Transverse colon (tissue), 4 donors: ENCODE data around the gene LRPAP1. TPM values are rescaled to one million over a fixed set of nuclear protein-coding genes. Genes with fewer than 3 reads are reported as not detected.

Experiments
- DNase-seq: peaks from one replicate; pipeline ENCODE4 v3.0.0-alpha.2; 2019
- H3K27ac ChIP-seq, 4 donors: fragments of 200-600 bp; sonication (generic); 2 replicates each; pipeline ENCODE4 v1.5.1; 2016 to 2018; ENCODE audit warnings: inconsistent platforms in 4 of 4
- H3K27me3 ChIP-seq: fragments of 200-600 bp; sonication (generic); 2 replicates; pipeline ENCODE4 v1.5.1; 2017; ENCODE audit warnings: inconsistent platforms
- H3K36me3 ChIP-seq, 4 donors: fragments of 200-600 bp; sonication (generic); 2 replicates each; pipeline ENCODE4 v1.5.1; 2017 to 2019; ENCODE audit warnings: inconsistent platforms in 4 of 4
- H3K4me1 ChIP-seq, 4 donors: fragments of 200-600 bp; sonication (generic); 2 replicates each; pipeline ENCODE4 v1.5.1; 2017 to 2020; ENCODE audit warnings: inconsistent platforms in 4 of 4
- H3K4me3 ChIP-seq, 4 donors: fragments of 200-600 bp; sonication (generic); 1 replicate in 1 of 4; 2 replicates in 3 of 4; pipeline versions ENCODE4 v1.5.1 to v1.6.1; 2017 to 2019; ENCODE audit warnings: inconsistent platforms in 4 of 4
- H3K9me3 ChIP-seq, 2 donors: fragments of 200-600 bp; sonication (generic); 2 replicates each; pipeline ENCODE4 v1.5.1; 2017 to 2019; ENCODE audit warnings: inconsistent platforms in 2 of 2
- CTCF ChIP-seq, 5 experiments: fragments of 200-600 bp in 3 of 5; fragments of 450-650 bp in 2 of 5; sonication (generic) in 3 of 5; IDR thresholded peaks; 1 replicate in 2 of 5; 2 replicates in 3 of 5; pipeline ENCODE4 v1.5.1; 2016 to 2017; ENCODE audit warnings: antibody characterized with exemption in 5 of 5, inconsistent platforms in 3 of 5, mild to moderate bottlenecking in 2 of 5, moderate library complexity in 1 of 5
- EP300 ChIP-seq: sonication (generic); formaldehyde crosslinking; IDR thresholded peaks from one replicate; pipeline ENCODE4 v1.6.1; 2017; ENCODE audit warnings: antibody characterized with exemption, low read depth
- POLR2A ChIP-seq: fragments of 450-650 bp; IDR thresholded peaks from one replicate; pipeline ENCODE4 v1.6.1; 2016; ENCODE audit warnings: antibody characterized with exemption, mild to moderate bottlenecking, moderate library complexity
- POLR2AphosphoS5 ChIP-seq, 3 donors: sonication (generic); formaldehyde crosslinking; IDR thresholded peaks; one replicate each; pipeline ENCODE4 v1.6.1; 2016; ENCODE audit warnings: antibody characterized with exemption in 3 of 3
- WGBS, 2 donors: methylation state at CpG; one replicate each; pipeline ENCODE4 v1.1.5; 2018; ENCODE audit warnings: low coverage in 1 of 2; 5-methylcytosine and 5-hydroxymethylcytosine counted together
- in situ Hi-C, 4 donors: fragments of 200-750 bp; cut with MboI; loops; one replicate each; pipeline versions ENCODE4 v1.15.0 to v1.15.1; 2017; ENCODE audit warnings: low sequenced_read_pairs in 3 of 4, low pct_ligation_motif_present in 1 of 4, low pct_unique_long_range_greater_than_20kb in 1 of 4
- intact Hi-C: fragments of 100-400 bp; cut with DNase I; formaldehyde crosslinking; loops from one replicate; pipeline ENCODE4 v1.15.1; 2023; ENCODE audit warnings: low total_unique reads
- total RNA-seq, 4 donors: library from RNA; depleted of rRNA; stranded (reverse); fragments of >200 nt; gene quantifications; one replicate each; pipeline ENCODE4 v1.1.0, GENCODE V29; 2016

Gene LRPAP1
- total RNA-seq, 4 donors from 2014 or later = 98.6 to 140 (median 115) TPM

GRCh38 chr4:3510481-3510880 is 21.7 kb downstream of the LRPAP1 start:
- no peak for TF ChIP-seq EP300
- no peak for TF ChIP-seq CTCF (IDR thresholded peaks at IDR 0.05)
- no peak for TF ChIP-seq POLR2A
- TF ChIP-seq POLR2AphosphoS5 (IDR thresholded peaks at IDR 0.05) = no peak
- H3K27me3 ChIP-seq = no peaks in the 10 kb centered on the region
- H3K4me3 ChIP-seq = no peak overlapping the region
- in situ Hi-C loops = no loop called here
- H3K36me3 ChIP-seq = peaks cover 0 to 68% (median 28%) of the 10 kb centered on the region in 4 donors
- no peaks in the 10 kb centered on the region for H3K4me1 ChIP-seq
- no peaks in the 10 kb centered on the region for H3K9me3 ChIP-seq
- intact Hi-C loops = no loop called here
- DNase-seq = no peak
- 96 to 98% methylated on average over 11 to 16 of the region's 16 CpGs for WGBS, 2 donors
- no peak overlapping the region for H3K27ac ChIP-seq

- H3K9me3 ChIP-seq = no peaks in the 10 kb centered on the region
- intact Hi-C loops (no loop called here), in situ Hi-C loops (no loop called here)
- no peaks in the 10 kb centered on the region for H3K27me3 ChIP-seq
- peaks cover 0 to 51% (median 24%) of the 10 kb centered on the region in 4 donors for H3K36me3 ChIP-seq
- 90% methylated on average over 10 of the region's 10 CpGs; no CpG with 5 or more reads in 1 of the 2 donors for WGBS, 2 donors
- H3K4me3 ChIP-seq = no peak overlapping the region
- H3K4me1 ChIP-seq = no peaks in the 10 kb centered on the region
- TF ChIP-seq POLR2AphosphoS5 (IDR thresholded peaks at IDR 0.05) (no peak), CTCF (IDR thresholded peaks at IDR 0.05) (no peak), POLR2A (no peak), EP300 (no peak)
- H3K27ac ChIP-seq = no peak overlapping the region
- DNase-seq = no peak
Observed at GRCh38 chr4:3508542-3508941, 23.7 kb downstream of the LRPAP1 start.

- no peaks in the 10 kb centered on the region for H3K27me3 ChIP-seq
- in situ Hi-C loops (no loop called here), intact Hi-C loops (no loop called here)
- no peaks in the 10 kb centered on the region for H3K4me1 ChIP-seq
- H3K9me3 ChIP-seq = no peaks in the 10 kb centered on the region
- TF ChIP-seq POLR2A (no peak), EP300 (no peak), POLR2AphosphoS5 (IDR thresholded peaks at IDR 0.05) (no peak), CTCF (IDR thresholded peaks at IDR 0.05) (no peak)
- WGBS, 2 donors = 91% methylated on average over 16 of the region's 16 CpGs; no CpG with 5 or more reads in 1 of the 2 donors
- H3K36me3 ChIP-seq = peaks cover 0 to 28% (median 14%) of the 10 kb centered on the region in 4 donors
- H3K4me3 ChIP-seq = no peak overlapping the region
- no peak for DNase-seq
- no peak overlapping the region for H3K27ac ChIP-seq
Observed at GRCh38 chr4:3505231-3505630, 27.0 kb downstream of the LRPAP1 start.

- Histone ChIP-seq H3K4me3 (no peak overlapping the region), H3K36me3 (peaks cover 0 to 18% (median 7%) of the 10 kb centered on the region in 4 donors), H3K4me1 (no peaks in the 10 kb centered on the region), H3K9me3 (no peaks in the 10 kb centered on the region), H3K27me3 (no peaks in the 10 kb centered on the region), H3K27ac (no peak overlapping the region)
- intact Hi-C loops = no loop called here
- TF ChIP-seq EP300 (no peak), POLR2AphosphoS5 (IDR thresholded peaks at IDR 0.05) (no peak), POLR2A (no peak), CTCF (IDR thresholded peaks at IDR 0.05) (no peak)
- no peak for DNase-seq
- 82 to 88% methylated on average over 5 to 36 of the region's 39 CpGs for WGBS, 2 donors
- in situ Hi-C loops = no loop called here
Observed at GRCh38 chr4:3502941-3503936, 29.0 kb downstream of the LRPAP1 start.
